GM12878 (cell line): ENCODE results near the gene MISFA. TPM values are rescaled to one million over a fixed set of nuclear protein-coding genes. Genes with fewer than 3 reads are reported as not detected.
"Not testable (repeated sequence)": the region's sequence is repeated elsewhere in the genome, so short reads cannot be mapped to it uniquely, and the experiment has no call there.

Source experiments
- ATAC-seq: fragments of 200-7000 bp; cut with Tn5 transposase; 3 replicates; pipeline ENCODE4 v1.9.1; 2020; ENCODE audit warnings: mild to moderate bottlenecking, moderate library complexity
- BruUV-seq: library from RNA; stranded (reverse); fragments of 400-500 nt; replicated peaks from 2 replicates; lab custom pipeline; 2021; lab: Mats Ljungman, UMichigan
- CTCF ChIA-PET: fragments of 300-600 bp; sonication (Branson Sonifier 250); formaldehyde crosslinking; extraction: SDS; loops from one replicate; lab custom pipeline; 2021; ENCODE audit warnings: inconsistent platforms; lab: Yijun Ruan, JAX
- POLR2A ChIA-PET: fragments of 350-600 bp; formaldehyde crosslinking; extraction: SDS; loops from one replicate; lab custom pipeline; 2021; ENCODE audit warnings: inconsistent platforms; lab: Charles Lee
- RAD21 ChIA-PET: fragments of 300-600 bp; sonication (Branson Sonifier 250); formaldehyde crosslinking; loops from one replicate; lab custom pipeline; 2023; ENCODE audit warnings: antibody characterized with exemption; ENCODE audit not compliant: unreplicated experiment; lab: Charles Lee
- SMC1A ChIA-PET: fragments of 300-600 bp; sonication (Branson Sonifier 250); formaldehyde crosslinking; loops from one replicate; lab custom pipeline; 2023; ENCODE audit not compliant: unreplicated experiment, uncharacterized antibody; lab: Charles Lee
- DNase-seq: peaks from one replicate; pipeline ENCODE4 v3.0.0-alpha.2; 2011; ENCODE audit warnings: low read depth, low spot score
- FAIRE-seq: peaks from 3 replicates; lab custom pipeline; 2011; peaks lifted over from hg19 to GRCh38; lab: Jason Lieb, UNC
- H2AFZ ChIP-seq: 2 replicates; pipeline ENCODE4 v1.6.0; 2011; ENCODE audit warnings: low read depth, low read length, control low read depth; ENCODE audit not compliant: control insufficient read depth
- H3K27ac ChIP-seq: 2 replicates; pipeline ENCODE4 v1.5.1; 2011; ENCODE audit warnings: control low read depth; ENCODE audit not compliant: control insufficient read depth, insufficient read depth
- H3K27me3 ChIP-seq, 2 experiments: replicated peaks in 1 of 2; 2 replicates each; pipeline versions ENCODE4 v1.6.0 to v1.6.1; 2011; ENCODE audit warnings: low read length in 1 of 2; ENCODE audit not compliant: control insufficient read depth in 2 of 2, insufficient read depth in 2 of 2
- H3K36me3 ChIP-seq, 2 experiments: 2 replicates each; pipeline ENCODE4 v1.5.1; 2011; ENCODE audit warnings: low read length in 1 of 2; ENCODE audit not compliant: control insufficient read depth in 2 of 2, insufficient read depth in 2 of 2
- H3K4me1 ChIP-seq: 2 replicates; pipeline ENCODE4 v1.6.1; 2011; ENCODE audit warnings: mild to moderate bottlenecking, low read length, moderate library complexity, mixed read lengths; ENCODE audit not compliant: control insufficient read depth, insufficient read depth
- H3K4me2 ChIP-seq: 2 replicates; pipeline ENCODE4 v1.6.0; 2011; ENCODE audit warnings: control low read depth; ENCODE audit not compliant: control insufficient read depth, insufficient read depth
- H3K4me3 ChIP-seq: fragments of 200-600 bp; sonication (generic); 2 replicates; pipeline ENCODE4 v1.5.1; 2016
- H3K79me2 ChIP-seq: 2 replicates; pipeline ENCODE4 v1.6.0; 2011; ENCODE audit warnings: low read length; ENCODE audit not compliant: control insufficient read depth, insufficient read depth
- H3K9ac ChIP-seq: 2 replicates; pipeline ENCODE4 v1.8.0; 2011; ENCODE audit warnings: low read length, control low read depth, mixed read lengths; ENCODE audit not compliant: control insufficient read depth, insufficient read depth
- H3K9me3 ChIP-seq: replicated peaks from 3 replicates; pipeline ENCODE4 v1.5.1; 2011; ENCODE audit warnings: mild to moderate bottlenecking, low read length; ENCODE audit not compliant: control insufficient read depth, insufficient read depth
- H4K20me1 ChIP-seq: 2 replicates; pipeline ENCODE4 v1.6.0; 2011; ENCODE audit not compliant: control insufficient read depth, insufficient read depth
- FOS ChIP-seq: IDR thresholded peaks from 3 replicates; pipeline ENCODE4 v1.6.1; 2011; ENCODE audit warnings: borderline replicate concordance; ENCODE audit not compliant: insufficient read length; ENCODE audit errors: extremely low read depth
- GATAD2B ChIP-seq: fragments of 450-650 bp; conservative IDR thresholded peaks from 2 replicates; pipeline ENCODE4 v1.6.1; 2017; ENCODE audit warnings: low read depth, mild to moderate bottlenecking, moderate library complexity
- HCFC1 ChIP-seq: fragments of 150-350 bp; IDR thresholded peaks from 2 replicates; pipeline ENCODE4 v1.6.1; 2014; ENCODE audit warnings: low read length
- NFIC ChIP-seq: IDR thresholded peaks from 2 replicates; pipeline ENCODE4 v1.6.1; 2012; ENCODE audit warnings: low read depth, mild to moderate bottlenecking, inconsistent platforms, low read length, moderate library complexity
- NR2C2 ChIP-seq: IDR thresholded peaks from 2 replicates; pipeline ENCODE4 v1.6.1; 2011; ENCODE audit warnings: borderline replicate concordance, low read depth; ENCODE audit not compliant: control insufficient read depth, insufficient read length
- PML ChIP-seq: IDR thresholded peaks from 2 replicates; pipeline ENCODE4 v1.6.1; 2012; ENCODE audit warnings: low read length, inconsistent platforms
- RELA ChIP-seq: fragments of 450-650 bp; IDR thresholded peaks from 2 replicates; pipeline ENCODE4 v1.8.0; 2014; ENCODE audit warnings: borderline replicate concordance; ENCODE audit not compliant: partially characterized antibody
- STAT3 ChIP-seq: IDR thresholded peaks from 2 replicates; pipeline ENCODE4 v1.6.1; 2011; ENCODE audit warnings: low read depth, low read length, improper control_type of control experiment
- ZBTB40 ChIP-seq: fragments of 450-650 bp; IDR thresholded peaks from 2 replicates; pipeline ENCODE4 v1.6.1; 2016; ENCODE audit warnings: mild to moderate bottlenecking, moderate library complexity, borderline replicate concordance
- ZNF24 ChIP-seq: fragments of 450-650 bp; IDR thresholded peaks from 2 replicates; pipeline ENCODE4 v1.6.1; 2017; ENCODE audit warnings: antibody characterized with exemption, mild to moderate bottlenecking
- WGBS: methylation state at CpG from one replicate; pipeline ENCODE4 v1.1.6; 2016; ENCODE audit warnings: low lambda C conversion rate; ENCODE audit not compliant: insufficient replicate concordance, insufficient coverage; ENCODE audit errors: missing lambda C conversion rate; 5-methylcytosine and 5-hydroxymethylcytosine counted together
- in situ Hi-C: fragments of 300-500 bp; cut with MboI; formaldehyde crosslinking; loops from 9 replicates; pipeline ENCODE4 v1.14.3; 2018; ENCODE audit warnings: mixed read lengths
- intact Hi-C: fragments of 100-400 bp; cut with micrococcal nuclease; formaldehyde crosslinking; loops from one replicate; pipeline ENCODE4 v1.14.2; 2022; ENCODE audit not compliant: unreplicated experiment
- polyA plus RNA-seq, 11 experiments: library from polyadenylated mRNA; depleted of rRNA in 4 of 11; unstranded in 6 of 11; stranded (reverse) in 5 of 11; fragments of >200 nt; fragmentation: Nextera tagmentation in 4 of 11; fragmentation: Illumina TruSeq in 1 of 11; extraction: Ambion mirVana in 4 of 11; extraction: Trizol in 1 of 11; gene quantifications; 1 replicate in 1 of 11; 2 replicates in 10 of 11; pipeline versions ENCODE4 v1.2.1 to v1.2.3, GENCODE V29; 2011 to 2016; ENCODE audit warnings: inconsistent platforms in 2 of 11, missing spikeins in 2 of 11, low read depth in 1 of 11
- total RNA-seq, 4 experiments: library from RNA; depleted of rRNA in 3 of 4; stranded (reverse); fragments of >200 nt in 3 of 4; fragmentation: Illumina TruSeq in 1 of 4; extraction: Trizol in 1 of 4; gene quantifications; 2 replicates each; pipeline versions ENCODE4 v1.2.1 to v1.2.3, GENCODE V29; 2013 to 2021

MISFA gene
- total and polyA plus RNA-seq, 10 of the 15 experiments (the other 5 are each of a cell fraction or from before 2014, with no cell fraction given), result 0.88 to 4.6 (median 2.3) TPM; not detected in 1

- FAIRE-seq (no peak), DNase-seq (no peak), ATAC-seq (peak; percentile 24)
- POLR2A ChIA-PET, result interaction anchor here (1.1 to 2.0 kb wide), 7 partner anchors 11 to 178 kb away, joined by 3 to 12 read pairs (median 4); partner anchors contain the start of gene SPTY2D1
- SMC1A ChIA-PET, result interaction anchor here (1.0 to 8.3 kb wide), 8 partner anchors 11 to 346 kb away, joined by 3 to 64 read pairs (median 4); partner anchors contain the start of gene SPTY2D1
- peak overlapping the region; percentile 62 for H3K4me2 ChIP-seq
- H3K36me3 ChIP-seq, result no peaks in the 10 kb centered on the region; a peak in 1 of 4 replicates
- peaks cover 7% of the 10 kb centered on the region for H3K4me1 ChIP-seq
- no peak overlapping the region for H3K27ac ChIP-seq
- 65% methylated on average over 2 of the region's 2 CpGs for WGBS
- no peaks in the 10 kb centered on the region for H3K27me3 ChIP-seq
- no peak overlapping the region; the same call in none of the 2 replicates for H2AFZ ChIP-seq
- no peaks in the 10 kb centered on the region for H3K9me3 ChIP-seq
- no TSS peak for BruUV-seq
- TF ChIP-seq ZBTB40 (no peak), NFIC (no peak), RELA (no peak), HCFC1 (no peak), PML (no peak), STAT3 (no peak), ZNF24 (no peak), FOS (no peak), GATAD2B (no peak), NR2C2 (no peak)
- CTCF ChIA-PET, result interaction anchor here (0.6 to 2.0 kb wide), 7 partner anchors 13 to 476 kb away, joined by 3 to 6 read pairs (median 3); partner anchors contain the start of gene SPTY2D1
- in situ Hi-C loops (no loop called here), intact Hi-C loops (no loop called here)
- no peak overlapping the region; the same call in 1 of the 2 replicates for H3K9ac ChIP-seq
- RAD21 ChIA-PET, result interaction anchor here (0.7 to 3.8 kb wide), 9 partner anchors 9 to 257 kb away, joined by 3 to 25 read pairs (median 4); partner anchors contain the start of gene SPTY2D1
- peaks cover 23% of the 10 kb centered on the region for H3K79me2 ChIP-seq
- peak overlapping the region; percentile 37; the same call in 1 of the 2 replicates for H3K4me3 ChIP-seq
- H4K20me1 ChIP-seq, result no peaks in the 10 kb centered on the region
These were observed 9.0 kb upstream of the MISFA start for GRCh38 chr11:18590571-18590970.

GRCh38 chr11:18594088-18594487 is 5.5 kb upstream of the MISFA start:
- H3K4me3 ChIP-seq, H4K20me1 ChIP-seq, RAD21 ChIA-PET, DNase-seq, H3K27ac ChIP-seq, in situ Hi-C loops, intact Hi-C loops, H3K4me2 ChIP-seq, H3K9me3 ChIP-seq, H3K36me3 ChIP-seq, H3K4me1 ChIP-seq, H3K27me3 ChIP-seq, BruUV-seq, H3K79me2 ChIP-seq, FAIRE-seq, H2AFZ ChIP-seq, ATAC-seq, H3K9ac ChIP-seq: not testable (repeated sequence)
- CTCF ChIA-PET, result interaction anchor here (1.2 to 1.4 kb wide), 2 partner anchors 9 to 36 kb away, joined by 3 read pairs; no protein-coding TSS in a partner anchor
- WGBS, result 100% methylated on average over 4 of the region's 5 CpGs
- POLR2A ChIA-PET, result interaction anchor here (0.7 to 1.1 kb wide), 2 partner anchors 278 to 503 kb away, joined by 4 to 5 read pairs; no protein-coding TSS in a partner anchor
- SMC1A ChIA-PET, result interaction anchor here (8.3 kb wide), 1 partner anchor 38 kb away, joined by 64 read pairs; the partner anchor contains the start of gene SPTY2D1
